ENCODE measurements around the gene SMIM13.

SMIM13 gene

GRCh38 chr6:11122380-11122779 lies 28.7 kb downstream of the SMIM13 start:
- no peak for DNase-seq (ENCODE audit: low read depth)
- H3K4me3 ChIP-seq (ENCODE audit: low read length): no peak overlapping the region
- no peak for TF ChIP-seq CTCF (conservative IDR thresholded peaks at IDR 0.05; ENCODE audit: low read length)

- H3K4me3 ChIP-seq (ENCODE audit: low read length): no peak overlapping the region
- DNase-seq (ENCODE audit: low read depth): no peak
- TF ChIP-seq CTCF (conservative IDR thresholded peaks at IDR 0.05; ENCODE audit: low read length): no peak
Observed at GRCh38 chr6:11123978-11124377, 30.3 kb downstream of the SMIM13 start.

GRCh38 chr6:11126876-11127275 lies 33.2 kb downstream of the SMIM13 start:
- TF ChIP-seq CTCF (conservative IDR thresholded peaks at IDR 0.05; ENCODE audit: low read length): no peak
- H3K4me3 ChIP-seq (ENCODE audit: low read length): no peak overlapping the region
- DNase-seq (ENCODE audit: low read depth): peak; percentile 5

GRCh38 chr6:11128608-11129007 lies 35.0 kb downstream of the SMIM13 start:
- no peak for TF ChIP-seq CTCF (conservative IDR thresholded peaks at IDR 0.05; ENCODE audit: low read length)
- no peak overlapping the region for H3K4me3 ChIP-seq (ENCODE audit: low read length)
- no peak for DNase-seq (ENCODE audit: low read depth)

GRCh38 chr6:11129908-11130565 lies 36.4 kb downstream of the SMIM13 start:
- no peak overlapping the region for H3K4me3 ChIP-seq (ENCODE audit: low read length)
- DNase-seq (ENCODE audit: low read depth): no peak
- TF ChIP-seq CTCF (conservative IDR thresholded peaks at IDR 0.05; ENCODE audit: low read length): no peak

- no peak overlapping the region for H3K4me3 ChIP-seq (ENCODE audit: low read length)
- no peak for TF ChIP-seq CTCF (conservative IDR thresholded peaks at IDR 0.05; ENCODE audit: low read length)
- DNase-seq (ENCODE audit: low read depth): no peak
Observed at GRCh38 chr6:11130605-11131004, 37.0 kb downstream of the SMIM13 start.

GRCh38 chr6:11132194-11132888 lies 38.7 kb downstream of the SMIM13 start:
- DNase-seq (ENCODE audit: low read depth): peak; percentile 58
- H3K4me3 ChIP-seq (ENCODE audit: low read length): no peak overlapping the region
- no peak for TF ChIP-seq CTCF (conservative IDR thresholded peaks at IDR 0.05; ENCODE audit: low read length)
